SK-N-SH treated with all-trans-retinoic acid at 6 μM for 48 hours (cell line): Measurements from ENCODE around the gene CACNA1D.
A peak's percentile ranks its signal among the peaks of the same experiment; 100 is the strongest.

Experiments
- ATAC-seq: fragments of 200-7000 bp; cut with Tn5 transposase; 3 replicates; pipeline ENCODE4 v1.9.1; 2020; ENCODE audit warnings: mild to moderate bottlenecking, moderate library complexity
- ARNTL ChIP-seq: fragments of 450-650 bp; formaldehyde crosslinking; IDR thresholded peaks from 2 replicates; pipeline ENCODE4 v1.5.0; 2020; ENCODE audit warnings: low read depth, mild to moderate bottlenecking, moderate library complexity, borderline replicate concordance
- BACH2 ChIP-seq: fragments of 250-450 bp; sonication (Bioruptor Pico); IDR thresholded peaks from 2 replicates; pipeline ENCODE4 v1.9.0; 2021; ENCODE audit warnings: mild to moderate bottlenecking, borderline replicate concordance
- CSDC2 ChIP-seq: fragments of 250-450 bp; sonication (Bioruptor Pico); IDR thresholded peaks from 2 replicates; pipeline ENCODE4 v1.5.0; 2020; ENCODE audit warnings: mild to moderate bottlenecking, moderate library complexity
- ESRRG ChIP-seq: fragments of 250-450 bp; sonication (Bioruptor Pico); IDR thresholded peaks from 2 replicates; pipeline ENCODE4 v1.6.1; 2021; ENCODE audit warnings: mild to moderate bottlenecking
- GLIS3 ChIP-seq: fragments of 250-450 bp; sonication (Bioruptor Pico); IDR thresholded peaks from 2 replicates; pipeline ENCODE4 v1.5.0; 2020; ENCODE audit warnings: mild to moderate bottlenecking, moderate library complexity
- ISL1 ChIP-seq: fragments of 250-450 bp; sonication (Bioruptor Pico); IDR thresholded peaks from 2 replicates; pipeline ENCODE4 v2.1.2; 2022; ENCODE audit warnings: mild to moderate bottlenecking, moderate library complexity
- PPARA ChIP-seq: fragments of 250-450 bp; sonication (Bioruptor Pico); IDR thresholded peaks from 2 replicates; pipeline ENCODE4 v1.5.0; 2020; ENCODE audit warnings: mild to moderate bottlenecking, borderline replicate concordance
- RARB ChIP-seq: fragments of 250-450 bp; sonication (Bioruptor Pico); IDR thresholded peaks from 2 replicates; pipeline ENCODE4 v1.8.0; 2021; ENCODE audit warnings: mild to moderate bottlenecking, moderate library complexity
- SNAI2 ChIP-seq: fragments of 250-450 bp; sonication (Bioruptor Pico); IDR thresholded peaks from 2 replicates; pipeline ENCODE4 v1.5.0; 2020; ENCODE audit warnings: mild to moderate bottlenecking, moderate library complexity
- TCF4 ChIP-seq: fragments of 250-450 bp; sonication (Bioruptor Pico); IDR thresholded peaks from 2 replicates; pipeline ENCODE4 v1.8.0; 2021; ENCODE audit warnings: mild to moderate bottlenecking, moderate library complexity, borderline replicate concordance
- TOX ChIP-seq: fragments of 250-450 bp; sonication (Bioruptor Pico); IDR thresholded peaks from 2 replicates; pipeline ENCODE4 v1.8.0; 2021; ENCODE audit warnings: mild to moderate bottlenecking, moderate library complexity, borderline replicate concordance
- ZC3H10 ChIP-seq: fragments of 250-450 bp; sonication (Bioruptor Pico); IDR thresholded peaks from 2 replicates; pipeline ENCODE4 v1.5.1; 2021; ENCODE audit warnings: mild to moderate bottlenecking, moderate library complexity
- ZFP3 ChIP-seq: fragments of 250-450 bp; sonication (Bioruptor Pico); IDR thresholded peaks from 2 replicates; pipeline ENCODE4 v1.5.0; 2020; ENCODE audit warnings: mild to moderate bottlenecking, moderate library complexity
- ZFP30 ChIP-seq: fragments of 450-650 bp; formaldehyde crosslinking; IDR thresholded peaks from 2 replicates; pipeline ENCODE4 v1.5.0; 2022; ENCODE audit warnings: mild to moderate bottlenecking, moderate library complexity
- ZNF565 ChIP-seq: fragments of 450-650 bp; formaldehyde crosslinking; conservative IDR thresholded peaks from 2 replicates; pipeline ENCODE4 v1.5.0; 2020; ENCODE audit warnings: low read depth, mild to moderate bottlenecking, moderate library complexity
- ZNF8 ChIP-seq: fragments of 450-650 bp; formaldehyde crosslinking; IDR thresholded peaks from 2 replicates; pipeline ENCODE4 v1.5.0; 2020; ENCODE audit warnings: mild to moderate bottlenecking, moderate library complexity
- TF ChIP-seq, protein P1 (sequence below): fragments of 250-450 bp; sonication (Bioruptor Pico); IDR thresholded peaks from 2 replicates; pipeline ENCODE4 v1.5.1; 2021; ENCODE audit warnings: mild to moderate bottlenecking, moderate library complexity
- TF ChIP-seq, protein P2 (sequence below): fragments of 250-450 bp; sonication (Bioruptor Pico); IDR thresholded peaks from 2 replicates; pipeline ENCODE4 v1.5.0; 2020; ENCODE audit warnings: mild to moderate bottlenecking, moderate library complexity
- TF ChIP-seq, protein P3 (sequence below): fragments of 250-450 bp; sonication (Bioruptor Pico); IDR thresholded peaks from 2 replicates; pipeline ENCODE4 v1.5.1; 2020; ENCODE audit warnings: low read depth, mild to moderate bottlenecking, moderate library complexity
- TF ChIP-seq, protein P4 (sequence below): fragments of 250-450 bp; sonication (Bioruptor Pico); IDR thresholded peaks from 2 replicates; pipeline ENCODE4 v1.8.0; 2020; ENCODE audit warnings: mild to moderate bottlenecking, moderate library complexity, borderline replicate concordance
- TF ChIP-seq, protein P5 (sequence below): fragments of 250-450 bp; sonication (Bioruptor Pico); IDR thresholded peaks from 2 replicates; pipeline ENCODE4 v1.8.0; 2021; ENCODE audit warnings: low read depth, mild to moderate bottlenecking, moderate library complexity, borderline replicate concordance

The CACNA1D gene

DNA sequence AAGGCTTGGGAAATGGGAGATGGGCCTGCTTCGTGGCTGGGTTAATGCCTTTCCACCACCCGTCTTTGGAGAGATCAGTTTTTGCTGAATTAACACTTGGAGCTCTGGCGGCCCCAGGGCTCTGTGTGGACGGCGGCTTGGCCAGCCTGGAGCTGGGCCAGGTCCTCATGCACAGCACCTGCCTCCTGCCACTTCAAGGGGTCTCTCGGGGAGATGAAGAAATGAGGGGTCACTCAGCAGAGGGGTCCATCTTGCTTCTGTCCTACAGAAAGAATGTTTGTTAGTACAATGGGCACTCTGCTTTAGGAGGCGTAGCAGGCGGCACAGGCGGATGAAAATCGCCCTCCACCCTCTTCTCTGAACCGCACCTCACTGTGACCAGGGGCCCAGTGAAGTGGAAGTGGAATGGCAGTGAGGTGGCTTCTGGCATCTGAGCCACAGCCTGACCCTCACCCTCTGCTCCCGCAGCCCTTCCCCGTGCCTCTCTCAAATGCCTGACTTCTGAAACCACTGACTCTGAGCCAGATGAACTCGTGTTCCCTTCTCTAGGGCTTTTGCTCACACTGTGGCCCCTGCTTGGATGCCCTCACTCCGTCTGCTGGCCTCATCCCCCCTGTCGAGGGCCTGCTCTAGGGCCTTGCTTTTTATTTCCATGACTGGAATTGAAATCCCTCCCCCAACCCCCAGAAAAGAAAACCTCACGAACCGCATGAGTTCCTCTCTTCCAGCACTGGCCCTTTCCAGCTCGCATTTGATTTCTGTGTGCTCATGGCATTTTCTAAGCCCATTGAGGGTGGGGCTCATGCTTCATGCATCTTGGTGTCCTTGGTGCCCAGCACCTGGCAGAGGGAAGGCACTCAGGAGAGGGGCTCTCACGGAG is 309.6 kb downstream of the CACNA1D start:
- ATAC-seq = no peak
- TF ChIP-seq, protein P1, sequence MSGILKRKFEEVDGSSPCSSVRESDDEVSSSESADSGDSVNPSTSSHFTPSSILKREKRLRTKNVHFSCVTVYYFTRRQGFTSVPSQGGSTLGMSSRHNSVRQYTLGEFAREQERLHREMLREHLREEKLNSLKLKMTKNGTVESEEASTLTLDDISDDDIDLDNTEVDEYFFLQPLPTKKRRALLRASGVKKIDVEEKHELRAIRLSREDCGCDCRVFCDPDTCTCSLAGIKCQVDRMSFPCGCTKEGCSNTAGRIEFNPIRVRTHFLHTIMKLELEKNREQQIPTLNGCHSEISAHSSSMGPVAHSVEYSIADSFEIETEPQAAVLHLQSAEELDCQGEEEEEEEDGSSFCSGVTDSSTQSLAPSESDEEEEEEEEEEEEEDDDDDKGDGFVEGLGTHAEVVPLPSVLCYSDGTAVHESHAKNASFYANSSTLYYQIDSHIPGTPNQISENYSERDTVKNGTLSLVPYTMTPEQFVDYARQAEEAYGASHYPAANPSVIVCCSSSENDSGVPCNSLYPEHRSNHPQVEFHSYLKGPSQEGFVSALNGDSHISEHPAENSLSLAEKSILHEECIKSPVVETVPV (CRISPR knock-in tag) = no peak
- TF ChIP-seq ZFP30 (CRISPR knock-in tag) = no peak

DNA sequence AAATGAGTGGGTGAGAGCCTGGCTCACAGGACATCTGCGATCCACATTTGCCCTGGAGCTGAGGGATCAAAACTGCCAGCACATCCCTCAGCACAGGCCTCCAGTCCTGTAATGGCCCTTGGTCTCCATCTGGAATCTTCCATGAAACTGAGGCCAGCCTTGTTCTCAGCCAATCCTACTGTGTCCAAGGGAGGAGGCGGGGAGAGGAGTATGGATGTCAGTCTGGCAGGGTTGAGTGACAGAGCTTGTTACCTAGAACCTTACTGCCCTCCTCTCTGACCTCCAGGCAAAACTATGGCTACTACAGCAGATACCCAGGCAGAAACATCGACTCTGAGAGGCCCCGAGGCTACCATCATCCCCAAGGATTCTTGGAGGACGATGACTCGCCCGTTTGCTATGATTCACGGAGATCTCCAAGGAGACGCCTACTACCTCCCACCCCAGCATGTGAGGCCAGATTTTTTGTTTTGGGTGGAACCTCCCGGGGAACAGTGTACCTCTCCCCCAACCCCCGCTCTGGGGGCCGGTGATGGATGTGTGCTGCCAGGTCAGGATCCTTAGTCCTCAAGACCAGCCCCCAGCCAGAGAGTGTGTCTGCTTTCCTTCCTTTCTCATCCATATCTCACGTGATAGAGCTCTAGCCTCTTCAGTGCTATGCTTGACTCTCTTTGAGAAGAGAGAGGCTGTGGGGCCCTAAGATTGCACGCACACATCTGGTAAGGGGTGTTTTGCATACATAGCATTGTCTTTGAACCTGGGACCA is 310.5 kb downstream of the CACNA1D start:
- ATAC-seq = peak; percentile 77
- TF ChIP-seq RARB (CRISPR knock-in tag) (no peak), SNAI2 (CRISPR knock-in tag) (no peak), TOX (CRISPR knock-in tag) (no peak), ZC3H10 (no peak), ZNF565 (CRISPR knock-in tag) (no peak), CSDC2 (CRISPR knock-in tag) (no peak), ISL1 (CRISPR knock-in tag) (no peak), TCF4 (CRISPR knock-in tag) (no peak), ZFP3 (CRISPR knock-in tag) (no peak)
- TF ChIP-seq, protein P1 (CRISPR knock-in tag) = no peak
- TF ChIP-seq, protein P2, sequence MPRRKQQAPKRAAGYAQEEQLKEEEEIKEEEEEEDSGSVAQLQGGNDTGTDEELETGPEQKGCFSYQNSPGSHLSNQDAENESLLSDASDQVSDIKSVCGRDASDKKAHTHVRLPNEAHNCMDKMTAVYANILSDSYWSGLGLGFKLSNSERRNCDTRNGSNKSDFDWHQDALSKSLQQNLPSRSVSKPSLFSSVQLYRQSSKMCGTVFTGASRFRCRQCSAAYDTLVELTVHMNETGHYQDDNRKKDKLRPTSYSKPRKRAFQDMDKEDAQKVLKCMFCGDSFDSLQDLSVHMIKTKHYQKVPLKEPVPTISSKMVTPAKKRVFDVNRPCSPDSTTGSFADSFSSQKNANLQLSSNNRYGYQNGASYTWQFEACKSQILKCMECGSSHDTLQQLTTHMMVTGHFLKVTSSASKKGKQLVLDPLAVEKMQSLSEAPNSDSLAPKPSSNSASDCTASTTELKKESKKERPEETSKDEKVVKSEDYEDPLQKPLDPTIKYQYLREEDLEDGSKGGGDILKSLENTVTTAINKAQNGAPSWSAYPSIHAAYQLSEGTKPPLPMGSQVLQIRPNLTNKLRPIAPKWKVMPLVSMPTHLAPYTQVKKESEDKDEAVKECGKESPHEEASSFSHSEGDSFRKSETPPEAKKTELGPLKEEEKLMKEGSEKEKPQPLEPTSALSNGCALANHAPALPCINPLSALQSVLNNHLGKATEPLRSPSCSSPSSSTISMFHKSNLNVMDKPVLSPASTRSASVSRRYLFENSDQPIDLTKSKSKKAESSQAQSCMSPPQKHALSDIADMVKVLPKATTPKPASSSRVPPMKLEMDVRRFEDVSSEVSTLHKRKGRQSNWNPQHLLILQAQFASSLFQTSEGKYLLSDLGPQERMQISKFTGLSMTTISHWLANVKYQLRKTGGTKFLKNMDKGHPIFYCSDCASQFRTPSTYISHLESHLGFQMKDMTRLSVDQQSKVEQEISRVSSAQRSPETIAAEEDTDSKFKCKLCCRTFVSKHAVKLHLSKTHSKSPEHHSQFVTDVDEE = no peak
- TF ChIP-seq, protein P3, sequence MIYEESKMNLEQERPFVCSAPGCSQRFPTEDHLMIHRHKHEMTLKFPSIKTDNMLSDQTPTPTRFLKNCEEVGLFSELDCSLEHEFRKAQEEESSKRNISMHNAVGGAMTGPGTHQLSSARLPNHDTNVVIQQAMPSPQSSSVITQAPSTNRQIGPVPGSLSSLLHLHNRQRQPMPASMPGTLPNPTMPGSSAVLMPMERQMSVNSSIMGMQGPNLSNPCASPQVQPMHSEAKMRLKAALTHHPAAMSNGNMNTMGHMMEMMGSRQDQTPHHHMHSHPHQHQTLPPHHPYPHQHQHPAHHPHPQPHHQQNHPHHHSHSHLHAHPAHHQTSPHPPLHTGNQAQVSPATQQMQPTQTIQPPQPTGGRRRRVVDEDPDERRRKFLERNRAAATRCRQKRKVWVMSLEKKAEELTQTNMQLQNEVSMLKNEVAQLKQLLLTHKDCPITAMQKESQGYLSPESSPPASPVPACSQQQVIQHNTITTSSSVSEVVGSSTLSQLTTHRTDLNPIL (CRISPR knock-in tag) = no peak
- TF ChIP-seq, protein P4, sequence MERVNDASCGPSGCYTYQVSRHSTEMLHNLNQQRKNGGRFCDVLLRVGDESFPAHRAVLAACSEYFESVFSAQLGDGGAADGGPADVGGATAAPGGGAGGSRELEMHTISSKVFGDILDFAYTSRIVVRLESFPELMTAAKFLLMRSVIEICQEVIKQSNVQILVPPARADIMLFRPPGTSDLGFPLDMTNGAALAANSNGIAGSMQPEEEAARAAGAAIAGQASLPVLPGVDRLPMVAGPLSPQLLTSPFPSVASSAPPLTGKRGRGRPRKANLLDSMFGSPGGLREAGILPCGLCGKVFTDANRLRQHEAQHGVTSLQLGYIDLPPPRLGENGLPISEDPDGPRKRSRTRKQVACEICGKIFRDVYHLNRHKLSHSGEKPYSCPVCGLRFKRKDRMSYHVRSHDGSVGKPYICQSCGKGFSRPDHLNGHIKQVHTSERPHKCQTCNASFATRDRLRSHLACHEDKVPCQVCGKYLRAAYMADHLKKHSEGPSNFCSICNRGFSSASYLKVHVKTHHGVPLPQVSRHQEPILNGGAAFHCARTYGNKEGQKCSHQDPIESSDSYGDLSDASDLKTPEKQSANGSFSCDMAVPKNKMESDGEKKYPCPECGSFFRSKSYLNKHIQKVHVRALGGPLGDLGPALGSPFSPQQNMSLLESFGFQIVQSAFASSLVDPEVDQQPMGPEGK (CRISPR knock-in tag) = no peak

DNA sequence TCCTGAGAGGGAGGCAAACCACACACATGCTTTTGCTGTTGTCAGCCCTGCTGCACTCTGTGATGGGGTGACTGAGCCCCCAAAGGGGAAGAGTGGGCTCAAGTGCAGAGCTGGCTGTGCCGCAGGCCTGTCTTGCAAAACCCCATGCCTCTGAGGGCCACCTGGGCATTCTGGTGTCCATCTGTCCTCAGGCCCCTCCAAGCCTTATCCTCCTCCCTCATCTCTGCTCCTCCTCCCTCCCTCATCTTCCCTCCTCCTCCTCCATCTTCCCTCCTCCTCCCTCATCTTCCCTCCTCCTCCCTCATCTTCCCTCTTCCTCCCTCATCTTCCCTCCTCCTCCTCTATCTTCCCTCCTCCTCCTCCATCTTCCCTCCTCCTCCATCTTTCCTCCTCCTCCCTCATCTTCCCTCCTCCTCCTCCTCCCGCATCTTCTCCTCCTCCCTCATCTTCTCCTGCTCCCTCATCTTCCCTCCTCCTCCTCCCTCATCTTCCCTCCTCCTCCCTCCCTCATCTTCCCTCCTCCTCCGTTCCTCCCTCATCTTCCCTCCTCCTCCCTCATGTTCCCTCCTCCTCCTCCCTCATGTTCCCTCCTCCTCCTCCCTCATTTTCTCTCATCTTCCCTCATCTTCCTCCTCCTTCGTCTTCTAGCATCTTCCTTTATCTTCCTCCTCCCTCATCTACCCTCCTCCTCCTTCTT is 311.2 kb downstream of the CACNA1D start:
- ATAC-seq = peak; percentile 3; the same call in 2 of the 3 replicates
- TF ChIP-seq, protein P5, sequence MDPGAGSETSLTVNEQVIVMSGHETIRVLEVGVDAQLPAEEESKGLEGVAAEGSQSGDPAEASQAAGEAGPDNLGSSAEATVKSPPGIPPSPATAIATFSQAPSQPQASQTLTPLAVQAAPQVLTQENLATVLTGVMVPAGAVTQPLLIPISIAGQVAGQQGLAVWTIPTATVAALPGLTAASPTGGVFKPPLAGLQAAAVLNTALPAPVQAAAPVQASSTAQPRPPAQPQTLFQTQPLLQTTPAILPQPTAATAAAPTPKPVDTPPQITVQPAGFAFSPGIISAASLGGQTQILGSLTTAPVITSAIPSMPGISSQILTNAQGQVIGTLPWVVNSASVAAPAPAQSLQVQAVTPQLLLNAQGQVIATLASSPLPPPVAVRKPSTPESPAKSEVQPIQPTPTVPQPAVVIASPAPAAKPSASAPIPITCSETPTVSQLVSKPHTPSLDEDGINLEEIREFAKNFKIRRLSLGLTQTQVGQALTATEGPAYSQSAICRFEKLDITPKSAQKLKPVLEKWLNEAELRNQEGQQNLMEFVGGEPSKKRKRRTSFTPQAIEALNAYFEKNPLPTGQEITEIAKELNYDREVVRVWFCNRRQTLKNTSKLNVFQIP (CRISPR knock-in tag) = no peak
- TF ChIP-seq BACH2 (CRISPR knock-in tag) = no peak
- TF ChIP-seq TCF4 (CRISPR knock-in tag) = no peak
- TF ChIP-seq SNAI2 (CRISPR knock-in tag) = no peak
- TF ChIP-seq ISL1 (CRISPR knock-in tag) = no peak
- no peak for TF ChIP-seq GLIS3
- TF ChIP-seq, protein P1 (CRISPR knock-in tag) = no peak
- no peak for TF ChIP-seq ZNF8 (CRISPR knock-in tag)
- no peak for TF ChIP-seq ESRRG (CRISPR knock-in tag)
- no peak for TF ChIP-seq ARNTL
- TF ChIP-seq ZFP3 (CRISPR knock-in tag) = no peak
- TF ChIP-seq PPARA = no peak
- no peak for TF ChIP-seq ZNF565 (CRISPR knock-in tag)
